Vagina (tissue), 2 donors: ENCODE results near the gene VPS41. TPM values are rescaled to one million over a fixed set of nuclear protein-coding genes. Genes with fewer than 3 reads are reported as not detected.

Experiments used
- DNase-seq, 2 donors: peaks; one replicate each; pipeline ENCODE4 v3.0.0-alpha.2; 2017; ENCODE audit errors: extremely low spot score in 2 of 2
- H3K27ac ChIP-seq: fragments of 200-600 bp; sonication (generic); one replicate; pipeline ENCODE4 v1.5.1; 2019
- H3K27me3 ChIP-seq: fragments of 200-600 bp; sonication (generic); one replicate; pipeline ENCODE4 v1.5.1; 2019
- H3K36me3 ChIP-seq, 2 donors: fragments of 200-600 bp; sonication (generic); one replicate each; pipeline ENCODE4 v1.5.1; 2017 to 2019
- H3K4me1 ChIP-seq: fragments of 200-600 bp; sonication (generic); one replicate; pipeline ENCODE4 v1.5.1; 2019
- H3K4me3 ChIP-seq, 2 donors: fragments of 200-600 bp; sonication (generic); 1 replicate in 1 of 2; 2 replicates in 1 of 2; pipeline ENCODE4 v1.5.1; 2016 to 2019
- H3K9me3 ChIP-seq: fragments of 200-600 bp; sonication (generic); one replicate; pipeline ENCODE4 v1.5.1; 2019
- POLR2A ChIP-seq, 2 donors: fragments of 450-650 bp; IDR thresholded peaks; one replicate each; pipeline ENCODE4 v1.6.1; 2017; ENCODE audit warnings: antibody characterized with exemption in 2 of 2, mild to moderate bottlenecking in 2 of 2, moderate library complexity in 2 of 2
- POLR2AphosphoS5 ChIP-seq, 2 donors: sonication (generic); formaldehyde crosslinking; IDR thresholded peaks; one replicate each; pipeline ENCODE4 v1.9.0; 2017; ENCODE audit warnings: antibody characterized with exemption in 2 of 2, mild to moderate bottlenecking in 2 of 2, low read depth in 1 of 2; ENCODE audit not compliant: insufficient read depth in 1 of 2
- intact Hi-C: fragments of 100-400 bp; cut with DNase I; formaldehyde crosslinking; loops from one replicate; pipeline ENCODE4 v1.15.1; 2023
- total RNA-seq: library from RNA; depleted of rRNA; stranded (reverse); fragments of >200 nt; gene quantifications from one replicate; pipeline ENCODE4 v1.2.3, GENCODE V29; 2016
- TF ChIP-seq, protein P1 (sequence below), 3 experiments: fragments of 450-650 bp in 2 of 3; fragments of 200-600 bp in 1 of 3; sonication (generic) in 1 of 3; IDR thresholded peaks; one replicate each; pipeline ENCODE4 v1.5.1; 2017 to 2019; ENCODE audit warnings: antibody characterized with exemption in 3 of 3, mild to moderate bottlenecking in 2 of 3, moderate library complexity in 2 of 3

Gene VPS41
- total RNA-seq, 1 donor from 2014 or later: 46.7 TPM

DNA sequence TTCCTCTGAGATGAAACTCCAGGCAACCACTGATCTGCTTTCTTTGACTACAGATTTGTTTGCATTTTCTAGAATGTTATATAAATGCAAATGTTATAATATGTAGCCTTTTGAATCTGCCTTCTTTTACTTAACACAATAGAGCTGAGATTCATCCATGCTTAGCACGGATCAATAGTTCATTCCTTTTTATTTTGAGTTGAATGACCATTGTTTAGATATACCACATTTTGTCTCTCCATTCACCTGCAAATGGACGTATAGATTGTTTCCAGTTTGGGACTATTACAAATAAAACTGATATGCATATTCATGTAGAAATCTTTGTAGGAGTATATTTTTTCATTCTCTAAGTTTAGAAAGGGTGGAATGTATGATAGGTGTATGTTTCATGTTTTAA is 57.7 kb downstream of the VPS41 start:
- peaks cover 6% of the 10 kb centered on the region for H3K4me1 ChIP-seq
- no peaks in the 10 kb centered on the region for H3K9me3 ChIP-seq
- intact Hi-C loops: no loop called here
- no peak overlapping the region for H3K4me3 ChIP-seq
- H3K36me3 ChIP-seq: no peaks in the 10 kb centered on the region
- H3K27me3 ChIP-seq: no peaks in the 10 kb centered on the region
- H3K27ac ChIP-seq: no peak overlapping the region
- no peak for DNase-seq
- TF ChIP-seq POLR2AphosphoS5 (IDR thresholded peaks at IDR 0.05; ENCODE audit: insufficient read depth in 1 of 2, low read depth in 1 of 2): no peak
- TF ChIP-seq, protein P1, sequence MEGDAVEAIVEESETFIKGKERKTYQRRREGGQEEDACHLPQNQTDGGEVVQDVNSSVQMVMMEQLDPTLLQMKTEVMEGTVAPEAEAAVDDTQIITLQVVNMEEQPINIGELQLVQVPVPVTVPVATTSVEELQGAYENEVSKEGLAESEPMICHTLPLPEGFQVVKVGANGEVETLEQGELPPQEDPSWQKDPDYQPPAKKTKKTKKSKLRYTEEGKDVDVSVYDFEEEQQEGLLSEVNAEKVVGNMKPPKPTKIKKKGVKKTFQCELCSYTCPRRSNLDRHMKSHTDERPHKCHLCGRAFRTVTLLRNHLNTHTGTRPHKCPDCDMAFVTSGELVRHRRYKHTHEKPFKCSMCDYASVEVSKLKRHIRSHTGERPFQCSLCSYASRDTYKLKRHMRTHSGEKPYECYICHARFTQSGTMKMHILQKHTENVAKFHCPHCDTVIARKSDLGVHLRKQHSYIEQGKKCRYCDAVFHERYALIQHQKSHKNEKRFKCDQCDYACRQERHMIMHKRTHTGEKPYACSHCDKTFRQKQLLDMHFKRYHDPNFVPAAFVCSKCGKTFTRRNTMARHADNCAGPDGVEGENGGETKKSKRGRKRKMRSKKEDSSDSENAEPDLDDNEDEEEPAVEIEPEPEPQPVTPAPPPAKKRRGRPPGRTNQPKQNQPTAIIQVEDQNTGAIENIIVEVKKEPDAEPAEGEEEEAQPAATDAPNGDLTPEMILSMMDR (IDR thresholded peaks at IDR 0.05): no peak
- no peak for TF ChIP-seq POLR2A (IDR thresholded peaks at IDR 0.05)

DNA sequence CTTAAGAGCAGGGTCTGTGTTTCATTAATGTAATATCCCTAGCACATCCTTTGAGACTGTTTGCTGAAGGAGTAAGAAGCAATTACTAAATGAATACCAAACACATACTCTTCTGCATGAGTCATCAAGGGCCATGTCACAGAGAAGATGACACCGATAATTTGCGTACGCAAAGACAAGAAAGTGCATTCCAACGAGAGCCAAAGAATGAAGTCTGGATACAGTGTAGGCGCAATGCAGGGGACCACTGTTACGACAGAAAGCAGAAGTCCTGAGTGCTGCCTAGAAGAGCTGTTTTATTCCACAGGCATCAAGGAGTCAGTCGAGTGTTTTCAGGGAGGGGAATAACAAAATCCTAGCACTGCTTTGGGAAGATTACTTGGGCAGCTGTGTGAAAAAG is 62.7 kb downstream of the VPS41 start:
- TF ChIP-seq POLR2AphosphoS5 (IDR thresholded peaks at IDR 0.05; ENCODE audit: insufficient read depth in 1 of 2, low read depth in 1 of 2) (no peak), POLR2A (IDR thresholded peaks at IDR 0.05) (no peak)
- TF ChIP-seq, protein P1 (IDR thresholded peaks at IDR 0.05): no peak
- intact Hi-C loops: no loop called here
- no peak for DNase-seq
- H3K27ac ChIP-seq: no peak overlapping the region
- H3K27me3 ChIP-seq: no peaks in the 10 kb centered on the region
- H3K36me3 ChIP-seq: no peaks in the 10 kb centered on the region
- no peaks in the 10 kb centered on the region for H3K4me1 ChIP-seq
- H3K9me3 ChIP-seq: no peaks in the 10 kb centered on the region
- H3K4me3 ChIP-seq: no peak overlapping the region

DNA sequence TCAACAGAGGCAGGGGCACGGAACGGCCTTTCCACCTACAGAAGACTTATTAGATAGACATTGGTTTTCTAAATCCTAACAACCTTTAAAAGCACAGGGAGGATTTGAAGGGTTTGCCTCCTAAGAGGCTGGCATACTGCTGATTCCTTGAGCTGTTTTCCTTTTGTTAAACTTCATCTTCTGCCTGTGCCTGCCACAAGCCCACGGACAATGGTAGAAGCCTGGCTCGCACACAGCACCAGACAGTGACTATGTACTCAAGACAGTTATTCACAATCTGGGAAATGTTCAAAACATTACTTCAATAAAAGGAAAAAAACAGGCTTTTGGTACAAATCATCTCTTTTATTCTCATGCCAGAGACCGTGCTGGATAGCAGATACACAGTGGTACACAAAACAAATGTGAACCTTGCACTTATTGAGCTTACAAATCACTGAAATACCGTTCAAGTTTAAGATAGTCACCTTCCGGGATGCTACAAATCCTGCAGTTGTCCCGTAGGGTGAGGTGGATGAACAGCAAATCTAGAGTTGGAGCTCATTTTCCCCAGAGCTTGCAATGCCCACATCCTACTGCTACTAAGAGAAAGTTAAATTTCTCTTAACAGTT is 63.9 kb downstream of the VPS41 start:
- no peaks in the 10 kb centered on the region for H3K9me3 ChIP-seq
- TF ChIP-seq POLR2AphosphoS5 (IDR thresholded peaks at IDR 0.05; ENCODE audit: insufficient read depth in 1 of 2, low read depth in 1 of 2) (no peak), POLR2A (IDR thresholded peaks at IDR 0.05) (no peak)
- TF ChIP-seq, protein P1 (IDR thresholded peaks at IDR 0.05): no peak
- intact Hi-C loops: no loop called here
- H3K4me1 ChIP-seq: no peaks in the 10 kb centered on the region
- no peak overlapping the region for H3K4me3 ChIP-seq
- H3K27me3 ChIP-seq: no peaks in the 10 kb centered on the region
- H3K27ac ChIP-seq: no peak overlapping the region
- no peaks in the 10 kb centered on the region for H3K36me3 ChIP-seq
- no peak for DNase-seq

DNA sequence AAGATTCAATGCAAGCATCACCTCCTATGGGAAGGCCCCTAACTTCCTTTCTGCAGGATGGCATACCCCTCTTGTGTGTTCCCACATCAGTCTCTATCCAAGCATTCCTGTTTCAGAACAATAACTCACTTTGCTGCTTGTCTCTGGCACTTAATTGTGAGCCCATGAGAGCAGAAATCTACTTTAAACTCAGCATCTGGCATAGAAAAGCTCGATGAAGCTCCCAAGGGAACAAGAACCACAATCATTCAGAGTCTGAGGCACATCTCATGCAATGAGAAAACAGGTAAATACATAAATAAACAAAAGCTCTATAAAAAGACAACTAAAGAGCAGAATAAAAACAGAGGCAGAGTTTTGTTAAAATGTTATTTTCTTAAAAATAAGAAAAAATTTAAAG is 66.2 kb downstream of the VPS41 start:
- Histone ChIP-seq H3K27me3 (no peaks in the 10 kb centered on the region), H3K36me3 (no peaks in the 10 kb centered on the region)
- no peak for DNase-seq

More for the DNA sequence above, 66.2 kb downstream of the VPS41 start:
- Histone ChIP-seq H3K27ac (no peak overlapping the region), H3K4me1 (no peaks in the 10 kb centered on the region), H3K9me3 (no peaks in the 10 kb centered on the region), H3K4me3 (no peak overlapping the region)
- TF ChIP-seq POLR2AphosphoS5 (IDR thresholded peaks at IDR 0.05; ENCODE audit: insufficient read depth in 1 of 2, low read depth in 1 of 2) (no peak), POLR2A (IDR thresholded peaks at IDR 0.05) (no peak)
- TF ChIP-seq, protein P1 (IDR thresholded peaks at IDR 0.05): no peak
- intact Hi-C loops: no loop called here
